OCI-M2 (cell line): Measurements from ENCODE around the gene YWHAE.
"Not testable (repeated sequence)": the region's sequence is repeated elsewhere in the genome, so short reads cannot be mapped to it uniquely, and the experiment has no call there.

Source experiments
- DNase-seq: peaks from one replicate; lab custom pipeline; 2025; ENCODE audit not compliant: unreplicated experiment; lab: John Stamatoyannopoulos, UW

The YWHAE gene

GRCh38 chr17:1413281-1413791, 13.3 kb upstream of the YWHAE start:
- no peak for DNase-seq

GRCh38 chr17:1412185-1413110, 12.4 kb upstream of the YWHAE start:
- DNase-seq: no peak

GRCh38 chr17:1402262-1402586, 2.2 kb upstream of the YWHAE start:
- DNase-seq: no peak

GRCh38 chr17:1398931-1399678, 917 bp downstream of the YWHAE start:
- DNase-seq: no peak

- no peak for DNase-seq
Measured at GRCh38 chr17:1398028-1398427, 2.0 kb downstream of the YWHAE start.

GRCh38 chr17:1395876-1396665, 4.0 kb downstream of the YWHAE start:
- not testable (repeated sequence) for DNase-seq

- no peak for DNase-seq
Measured at GRCh38 chr17:1391577-1391976, 8.4 kb downstream of the YWHAE start.

- DNase-seq: no peak
Measured at GRCh38 chr17:1390432-1391367, 9.3 kb downstream of the YWHAE start.

GRCh38 chr17:1387490-1388227, 12.4 kb downstream of the YWHAE start:
- DNase-seq: not testable (repeated sequence)

GRCh38 chr17:1386675-1387190, 13.3 kb downstream of the YWHAE start:
- DNase-seq: not testable (repeated sequence)

GRCh38 chr17:1386265-1386664, 13.8 kb downstream of the YWHAE start:
- no peak for DNase-seq

- no peak for DNase-seq
Measured at GRCh38 chr17:1385861-1386260, 14.2 kb downstream of the YWHAE start.

GRCh38 chr17:1384905-1385435, 15.1 kb downstream of the YWHAE start:
- no peak for DNase-seq

- no peak for DNase-seq
Measured at GRCh38 chr17:1379930-1380313, 20.1 kb downstream of the YWHAE start.

GRCh38 chr17:1379208-1379929, 20.7 kb downstream of the YWHAE start:
- no peak for DNase-seq

- not testable (repeated sequence) for DNase-seq
Measured at GRCh38 chr17:1378476-1378860, 21.6 kb downstream of the YWHAE start.

GRCh38 chr17:1377334-1377733, 22.7 kb downstream of the YWHAE start:
- DNase-seq: no peak

- DNase-seq: no peak
Measured at GRCh38 chr17:1376061-1376460, 24.0 kb downstream of the YWHAE start.
